GM21825 (cell line): ENCODE results near the gene C17orf50.

Experiments
- ATAC-seq: cut with Tn5 transposase; IDR thresholded peaks from one replicate; pipeline ENCODE4 v1.9.1; 2021; ENCODE audit warnings: mild to moderate bottlenecking, moderate library complexity; ENCODE audit not compliant: unreplicated experiment

C17orf50 gene

GRCh38 chr17:35760587-35760986, at the start of gene C17orf50:
TSS of gene C17orf50 (plus strand) at chr17:35760887. CDS start at chr17:35760942, 55 bp downstream.
- ATAC-seq: no peak

DNA sequence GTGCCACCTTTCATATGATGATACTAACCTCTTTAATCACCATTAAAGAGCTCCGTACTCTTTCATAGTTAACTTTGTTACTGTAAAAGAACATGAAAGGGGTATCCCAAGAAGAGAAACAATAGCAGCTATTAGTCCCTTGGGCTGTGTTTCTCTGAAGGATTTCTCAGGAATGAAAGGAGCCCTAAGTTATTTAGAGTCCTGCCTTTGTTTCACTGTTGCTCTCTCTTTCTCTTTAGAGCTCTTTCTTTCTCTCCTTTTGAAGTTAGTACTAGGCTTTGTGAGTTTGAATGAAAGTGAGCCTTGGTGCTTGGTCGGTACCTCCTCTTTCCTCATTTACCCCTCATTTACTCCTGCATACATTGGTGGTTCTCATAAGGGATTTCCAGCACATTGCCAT, 49.7 kb upstream of the C17orf50 start:
- no peak for ATAC-seq

DNA sequence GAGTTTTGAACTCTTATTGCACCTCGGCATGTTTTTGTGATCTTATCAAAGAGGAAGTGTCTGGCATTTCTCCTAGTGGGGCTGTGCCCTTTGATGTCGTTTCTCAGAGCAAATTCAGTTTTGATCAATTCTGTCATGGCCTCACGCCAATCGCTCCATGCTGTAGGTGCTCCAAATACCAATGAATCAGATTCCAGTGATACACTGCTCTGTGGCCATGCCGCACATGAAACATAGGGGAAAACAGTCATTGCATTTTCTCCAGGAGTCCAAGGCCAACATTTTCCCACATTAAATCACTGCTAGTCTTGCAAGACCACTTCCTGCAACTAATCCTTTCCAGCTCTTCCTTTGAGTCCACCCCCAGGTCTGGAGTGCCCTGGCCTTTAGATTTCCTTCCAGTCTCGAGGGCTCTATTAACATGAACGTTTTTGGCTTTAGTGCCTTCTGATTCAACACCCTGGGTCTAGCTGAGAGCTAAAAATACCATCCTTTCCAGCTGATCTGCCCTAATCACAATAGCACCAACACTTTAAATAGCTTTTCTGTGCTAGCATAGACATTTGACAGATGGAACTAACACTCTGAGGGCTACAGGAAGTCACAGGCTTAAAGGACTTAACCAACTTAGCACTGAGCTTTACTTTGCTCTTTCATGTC, 47.5 kb upstream of the C17orf50 start:
- no peak for ATAC-seq

DNA sequence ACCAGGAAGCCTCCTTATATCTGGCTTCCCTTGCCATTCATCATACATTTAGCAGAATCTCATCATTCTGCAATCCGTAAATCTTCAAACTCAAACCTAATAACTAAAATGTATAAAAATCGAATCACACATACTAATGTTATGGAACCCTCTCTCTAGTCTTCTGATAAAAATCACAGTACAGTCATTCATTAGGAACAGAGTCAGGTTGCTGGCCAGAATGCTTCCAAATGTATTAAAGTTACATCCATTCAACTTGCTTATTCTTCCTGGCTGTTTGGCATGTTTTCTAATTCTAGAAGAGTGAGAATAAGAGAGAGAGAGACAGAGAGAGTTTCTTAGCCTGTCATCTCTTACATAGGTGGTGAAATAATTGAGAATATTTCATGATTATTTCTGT, 45.7 kb upstream of the C17orf50 start:
- ATAC-seq: no peak

GRCh38 chr17:35715416-35715815, 45.3 kb upstream of the C17orf50 start:
- ATAC-seq: no peak

DNA sequence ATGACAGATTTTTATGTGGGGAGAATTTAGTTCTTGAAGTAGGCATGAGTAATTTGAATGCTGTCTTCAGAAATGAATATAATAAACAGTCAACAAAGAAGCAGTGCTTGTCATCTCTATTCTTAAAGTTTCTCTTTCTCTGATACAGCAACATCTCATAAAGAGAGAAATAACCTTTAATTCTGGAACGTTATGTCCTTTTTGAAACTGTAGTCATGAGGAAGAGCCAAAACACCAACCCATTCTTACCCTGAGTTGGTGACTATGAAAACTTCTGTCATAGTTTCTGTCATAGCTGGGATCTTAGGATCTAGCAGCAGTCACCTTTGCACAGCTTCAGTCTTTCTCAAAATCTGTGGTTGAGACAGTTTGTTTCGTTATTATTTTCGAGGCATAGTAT, 44.5 kb upstream of the C17orf50 start:
- ATAC-seq: no peak

- ATAC-seq: no peak
These were observed 43.7 kb upstream of the C17orf50 start for GRCh38 chr17:35716897-35717465.

DNA sequence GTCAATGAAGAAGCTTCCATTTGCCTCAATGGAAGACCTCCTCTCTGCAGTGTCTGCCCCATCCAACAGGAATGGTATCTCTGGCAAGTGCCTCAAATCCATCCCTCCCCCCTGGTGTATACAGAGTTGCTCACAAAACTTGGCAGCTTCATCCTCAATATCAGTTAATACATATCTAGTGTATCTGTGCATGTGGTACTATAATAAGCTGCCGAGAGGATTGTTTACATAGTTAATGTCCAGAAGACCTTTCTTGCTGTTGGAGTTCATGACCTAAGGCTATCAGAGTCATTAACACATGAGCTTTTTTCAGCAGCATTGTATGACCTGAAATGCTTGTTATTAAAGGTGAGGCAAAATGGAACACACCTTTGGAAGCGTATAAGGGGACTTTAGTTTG, 43.2 kb upstream of the C17orf50 start:
- ATAC-seq: no peak

GRCh38 chr17:35723735-35724134, 37.0 kb upstream of the C17orf50 start:
- ATAC-seq: no peak

DNA sequence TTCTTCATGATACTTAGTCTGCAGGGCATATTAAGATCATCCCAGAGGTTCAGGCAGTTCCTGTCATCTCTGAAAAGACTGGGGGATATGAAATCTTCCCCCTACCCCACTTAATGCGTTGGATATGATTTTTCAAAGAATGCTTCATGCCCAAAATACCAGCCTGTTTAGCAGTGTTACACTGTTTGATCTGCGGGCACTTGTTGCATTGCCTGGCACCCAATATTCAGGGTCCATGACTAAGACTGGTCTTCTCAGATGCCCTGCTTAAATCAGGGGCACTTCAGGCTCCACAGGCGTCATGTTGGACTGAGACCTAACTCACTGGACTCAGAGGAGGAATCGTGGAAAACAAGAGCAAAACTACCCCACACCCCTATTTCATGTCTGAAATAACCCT, 35.6 kb upstream of the C17orf50 start:
- no peak for ATAC-seq

DNA sequence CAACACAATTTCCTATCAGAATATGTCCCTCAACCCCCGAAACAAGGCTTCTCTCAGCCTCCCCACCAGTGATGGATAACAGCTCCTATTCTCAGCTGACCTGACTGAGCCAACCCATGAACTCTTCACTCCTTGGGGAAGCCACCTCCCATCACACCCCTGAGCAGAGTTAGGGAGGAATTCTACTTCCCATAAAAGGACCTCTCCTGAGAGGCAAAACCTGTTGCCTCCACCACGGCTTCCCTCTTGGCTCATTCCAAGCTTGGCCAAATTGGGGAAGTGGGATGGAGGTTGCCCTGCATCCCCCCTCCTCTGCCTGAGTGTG, 34.9 kb upstream of the C17orf50 start:
- ATAC-seq: no peak

DNA sequence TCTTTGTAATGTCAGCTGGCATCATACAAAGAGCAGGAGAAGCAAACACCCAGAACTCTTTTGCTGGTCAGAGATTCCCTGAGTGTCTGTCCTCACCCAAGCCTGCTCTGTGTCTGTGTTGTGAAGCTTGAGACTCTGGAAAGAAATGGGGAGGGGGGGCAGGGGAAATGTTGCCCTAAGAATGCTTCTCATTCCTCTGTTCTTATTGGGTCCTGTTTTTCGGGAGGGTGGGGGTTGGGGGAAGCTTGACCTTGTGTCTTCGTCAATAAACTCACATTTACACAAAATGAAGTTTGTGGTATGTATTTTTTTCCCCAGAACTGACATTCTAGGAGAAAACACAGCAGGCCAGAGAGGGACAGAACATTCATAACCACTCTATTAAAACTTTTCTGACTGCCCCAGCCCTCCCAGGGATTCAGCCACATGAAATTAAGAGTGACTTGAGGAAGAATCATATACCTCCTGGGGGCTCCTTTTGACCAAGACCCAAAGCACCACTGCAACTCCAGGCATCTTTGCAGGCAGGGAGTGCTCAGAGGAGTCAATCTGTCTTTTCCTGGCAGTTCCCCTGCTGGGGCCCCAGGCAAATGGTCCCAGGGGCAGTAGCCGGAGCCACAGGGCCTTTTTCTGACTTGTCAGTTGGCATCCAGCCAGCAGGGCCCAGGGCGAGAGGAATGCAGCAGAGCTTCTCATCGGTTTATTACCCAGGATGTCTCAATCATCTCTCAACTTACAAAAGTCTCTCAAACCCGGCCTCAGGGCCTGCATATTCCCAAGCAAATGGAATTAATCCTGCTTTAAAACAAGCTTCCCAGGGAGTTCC, 34.3 kb upstream of the C17orf50 start:
- ATAC-seq: no peak

DNA sequence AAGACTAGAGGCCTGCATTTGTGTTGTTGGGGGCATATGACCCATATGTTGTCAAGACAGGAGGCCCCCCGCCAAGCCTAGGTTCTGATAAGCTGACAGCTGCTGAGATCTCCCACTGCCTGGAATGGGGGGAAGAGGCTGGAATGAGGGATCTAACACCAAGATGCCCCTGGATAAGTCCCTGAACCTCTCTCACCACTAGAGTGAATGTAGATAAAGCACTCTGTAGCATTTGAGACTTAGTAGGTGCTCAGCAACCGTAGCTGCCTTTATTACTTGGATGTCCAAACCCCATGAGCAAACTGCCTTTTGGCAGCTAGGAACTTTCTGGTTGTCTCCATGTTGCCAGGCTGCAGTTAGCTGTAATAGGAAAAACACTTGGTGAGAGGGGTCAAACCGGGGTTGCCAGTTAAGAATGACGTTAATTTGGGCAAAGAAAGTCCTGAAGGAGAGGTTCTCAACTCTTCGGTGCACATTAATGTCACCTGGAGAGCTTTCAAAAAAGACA, 33.7 kb upstream of the C17orf50 start:
- no peak for ATAC-seq

GRCh38 chr17:35727635-35728034, 33.1 kb upstream of the C17orf50 start:
- no peak for ATAC-seq

GRCh38 chr17:35728551-35728950, 32.1 kb upstream of the C17orf50 start:
- ATAC-seq: no peak

DNA sequence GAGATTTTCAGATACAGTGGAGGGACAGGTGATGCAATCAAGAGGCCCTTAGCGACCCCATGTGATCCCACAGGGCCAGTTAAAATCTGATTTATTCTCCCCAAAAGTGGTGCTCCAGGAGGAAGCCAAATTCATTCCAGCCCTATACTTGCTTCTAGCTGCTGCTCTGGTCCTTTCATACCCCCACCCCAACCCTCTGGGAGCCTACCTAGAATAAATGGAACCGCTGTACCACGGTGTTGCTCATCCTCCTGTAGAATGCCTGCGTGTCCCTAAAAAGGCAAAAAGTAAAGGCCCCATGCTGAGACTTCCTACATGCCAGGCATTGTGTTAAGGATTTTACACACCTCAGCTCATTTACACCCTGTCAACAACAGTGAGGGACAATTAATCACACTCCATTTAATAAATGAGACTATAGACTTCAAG, 31.3 kb upstream of the C17orf50 start:
- no peak for ATAC-seq

DNA sequence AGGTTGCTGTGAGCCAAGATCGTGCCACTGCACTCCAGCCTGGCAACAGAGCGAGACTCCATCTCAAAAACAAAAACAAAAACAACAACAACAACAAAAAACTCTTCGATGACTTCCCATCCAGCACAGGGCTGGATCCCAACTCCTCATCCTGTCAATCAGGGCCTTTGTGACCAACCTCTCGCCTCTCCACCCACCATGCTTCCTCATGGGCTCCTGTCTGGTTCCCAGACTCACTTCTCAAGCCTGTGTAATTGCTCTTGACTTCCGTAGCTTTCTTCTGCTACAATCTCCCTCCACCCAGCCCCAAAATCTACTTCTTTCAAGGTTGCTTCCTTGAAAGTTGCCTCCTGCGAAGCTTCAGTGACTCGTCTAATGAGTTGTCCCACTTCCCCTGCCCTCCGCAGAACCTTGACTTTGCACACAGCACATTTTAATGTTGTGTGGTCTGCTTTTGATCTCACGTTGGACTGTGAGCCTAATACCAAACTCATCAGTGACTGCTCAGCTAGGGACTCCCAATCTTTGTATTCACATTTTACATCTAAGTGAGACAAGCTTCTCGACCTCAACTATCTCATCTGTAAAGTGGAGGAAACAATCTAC, 30.2 kb upstream of the C17orf50 start:
- ATAC-seq: no peak

DNA sequence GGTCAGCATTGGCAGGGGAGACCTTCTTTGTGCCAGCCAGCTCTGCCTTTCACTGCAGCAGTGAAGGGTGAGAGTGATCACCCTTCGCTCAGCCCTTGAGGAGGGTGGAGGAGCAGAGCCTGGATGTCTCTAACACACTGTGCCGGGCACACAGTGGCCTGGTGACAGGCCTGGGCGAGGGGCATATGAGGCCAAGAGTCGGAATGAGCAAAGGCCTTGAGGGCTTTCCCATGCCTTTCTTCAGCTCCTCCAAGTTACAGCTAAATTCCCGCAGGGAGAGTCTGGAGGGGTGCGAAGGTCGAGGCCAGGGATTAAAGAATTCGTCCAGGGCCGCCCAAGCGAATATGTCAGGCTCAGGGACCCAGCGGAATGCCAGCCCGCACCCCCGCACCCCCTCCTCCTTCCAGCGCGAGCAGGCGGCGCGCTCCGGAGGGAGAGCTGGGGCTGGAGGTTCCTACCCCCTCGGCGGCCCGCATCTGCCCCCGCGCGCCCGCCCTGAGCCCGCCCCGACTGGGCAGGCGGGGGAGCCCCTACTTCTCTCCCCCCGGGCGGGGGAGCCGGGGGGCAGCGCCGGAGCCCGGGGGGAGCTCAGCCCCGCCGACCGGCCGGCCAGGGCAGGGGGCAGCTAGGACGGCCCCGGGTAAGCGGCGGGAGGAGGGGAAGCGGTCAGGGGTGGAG, 29.3 kb upstream of the C17orf50 start, which contains the start of gene RASL10B:
Gene RASL10B, plus strand, starts transcription at position 401 of the 678 bp plus-strand sequence. CDS start 3,546 bp downstream, outside the sequence.
- no peak for ATAC-seq

- no peak for ATAC-seq
These were observed 28.5 kb upstream of the C17orf50 start for GRCh38 chr17:35731917-35732805.

- ATAC-seq: no peak
These were observed 27.9 kb upstream of the C17orf50 start for GRCh38 chr17:35732806-35733136.
